GM19043 (cell line): ENCODE data around the gene VAV2.

Experiments used
- ATAC-seq: cut with Tn5 transposase; IDR thresholded peaks from one replicate; pipeline ENCODE4 v1.9.1; 2021; ENCODE audit warnings: low read depth; ENCODE audit not compliant: unreplicated experiment

VAV2 gene

DNA sequence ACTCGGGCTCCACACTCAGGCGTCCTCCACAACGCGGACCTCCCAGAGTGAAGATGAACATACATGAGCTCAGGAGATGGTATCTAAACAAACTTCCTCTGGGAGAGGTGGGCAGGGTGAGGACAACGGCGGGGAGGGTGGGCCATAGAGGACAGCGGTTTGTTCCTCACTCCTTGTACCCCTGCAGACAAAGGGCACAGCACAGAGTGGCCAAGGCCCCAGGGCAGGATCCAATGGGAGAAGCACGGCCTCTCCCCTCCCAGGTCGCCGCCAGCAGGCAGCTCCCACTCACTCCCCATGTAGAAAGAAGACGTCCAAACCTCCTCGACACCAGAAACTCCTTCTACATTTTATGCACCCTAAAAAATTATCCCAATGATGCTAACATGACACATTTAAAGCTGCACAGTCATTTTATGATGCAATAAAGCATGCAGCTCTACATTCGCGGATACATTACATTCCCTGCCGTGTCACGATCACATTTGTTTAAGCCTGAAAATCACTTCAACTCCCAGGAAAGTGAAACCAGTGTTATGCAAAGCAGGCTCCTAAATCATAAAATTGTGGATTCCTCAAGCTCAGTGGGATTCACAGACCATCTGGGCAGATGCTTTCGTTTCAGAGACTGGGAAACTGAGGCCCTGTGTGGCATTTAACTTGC, 166.4 kb downstream of the VAV2 start:
- no peak for ATAC-seq

DNA sequence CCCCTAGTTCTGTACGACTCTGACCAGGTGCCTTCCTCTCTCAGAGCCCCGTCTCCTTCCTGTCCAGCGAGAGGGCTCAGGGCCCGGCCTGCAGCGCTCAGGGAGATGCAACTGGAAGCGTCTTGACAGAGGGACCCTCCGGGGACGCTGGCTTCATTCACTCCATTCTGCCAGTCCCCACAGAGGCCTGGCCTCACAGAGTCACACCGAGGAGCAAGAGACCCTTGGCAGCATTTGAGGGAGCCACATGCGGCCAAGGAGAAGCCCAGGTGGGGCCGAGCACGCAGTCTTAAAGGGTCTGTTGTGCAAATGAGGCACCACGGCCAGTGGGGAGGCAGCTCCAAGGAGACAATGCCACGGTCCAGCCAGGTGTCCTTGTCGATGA, 167.3 kb downstream of the VAV2 start:
- no peak for ATAC-seq

DNA sequence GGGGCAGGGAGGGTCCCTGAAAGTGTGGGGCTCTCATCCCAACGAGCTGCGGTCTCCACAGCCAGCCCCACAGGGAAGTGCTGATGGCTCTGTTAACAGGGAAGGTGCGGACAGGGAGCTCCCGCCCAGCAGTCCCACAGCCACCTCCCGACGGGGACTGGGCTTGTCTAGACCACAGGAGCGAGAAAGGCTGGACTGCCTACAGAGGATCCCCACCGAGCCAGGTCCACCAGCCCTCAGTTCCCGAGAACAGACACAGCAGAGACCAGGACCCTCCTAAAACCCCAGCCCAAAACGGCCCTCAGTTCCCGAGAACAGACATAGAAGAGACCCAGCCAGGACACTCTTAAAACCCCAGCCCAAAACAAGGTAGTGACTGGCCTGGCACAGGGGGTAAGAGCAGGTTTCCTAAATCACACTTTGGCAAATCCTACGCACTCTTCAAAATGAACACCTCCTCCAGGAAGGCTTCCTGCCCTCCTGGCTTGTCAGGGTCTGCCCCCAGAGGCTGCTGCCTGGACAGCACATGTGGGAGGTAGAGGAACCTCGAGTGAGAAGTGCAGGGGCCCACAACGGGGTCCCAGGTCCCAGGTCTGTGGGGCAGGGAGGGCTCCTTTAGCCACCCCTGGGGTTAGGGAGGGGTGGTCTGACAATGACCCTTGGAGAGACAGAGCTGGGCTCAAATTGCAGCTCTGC, 167.9 kb downstream of the VAV2 start:
- no peak for ATAC-seq

DNA sequence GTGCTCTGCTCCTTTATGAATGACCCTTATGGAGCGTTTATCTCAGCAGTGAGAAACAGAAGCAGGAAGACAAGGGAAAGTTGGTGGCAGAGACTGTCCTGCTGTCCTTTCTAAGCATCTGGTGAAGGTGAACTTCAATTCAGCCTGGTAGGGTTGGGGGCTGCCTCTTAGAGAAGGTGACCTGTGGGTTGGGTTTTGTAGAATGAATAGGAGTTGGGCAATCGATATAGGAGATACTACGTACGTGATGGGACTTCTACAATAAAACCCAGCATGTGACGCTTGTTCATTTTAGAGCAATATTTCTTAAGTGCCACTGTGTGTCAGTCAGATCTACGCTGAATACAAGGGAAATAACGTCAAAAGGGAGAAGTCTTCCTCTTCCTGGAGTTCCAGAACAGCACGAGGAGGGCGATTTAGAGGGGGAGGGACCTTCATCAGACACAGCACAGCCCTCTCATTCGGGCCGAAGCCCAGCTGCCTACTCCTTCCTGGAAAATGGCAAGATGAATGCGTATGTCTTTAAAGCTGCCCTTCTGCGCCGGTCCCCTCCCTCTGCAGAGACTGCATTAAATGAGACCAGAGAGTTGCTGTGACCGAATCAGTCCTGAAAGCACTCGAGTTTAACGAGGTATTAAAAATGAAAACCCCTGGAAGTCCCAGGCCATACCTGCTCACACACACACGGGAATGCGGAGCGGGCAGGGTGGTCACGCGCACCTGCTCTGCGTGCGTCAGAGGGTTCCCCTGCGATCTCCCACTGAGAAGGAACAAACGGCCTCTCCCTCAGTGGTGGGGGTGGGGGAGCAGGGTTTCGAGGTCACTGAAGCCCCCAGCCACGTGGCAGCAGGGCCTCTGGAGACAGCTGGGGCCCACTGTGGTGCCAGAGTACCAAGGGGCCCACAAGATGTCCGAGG, 168.7 kb downstream of the VAV2 start:
- no peak for ATAC-seq

DNA sequence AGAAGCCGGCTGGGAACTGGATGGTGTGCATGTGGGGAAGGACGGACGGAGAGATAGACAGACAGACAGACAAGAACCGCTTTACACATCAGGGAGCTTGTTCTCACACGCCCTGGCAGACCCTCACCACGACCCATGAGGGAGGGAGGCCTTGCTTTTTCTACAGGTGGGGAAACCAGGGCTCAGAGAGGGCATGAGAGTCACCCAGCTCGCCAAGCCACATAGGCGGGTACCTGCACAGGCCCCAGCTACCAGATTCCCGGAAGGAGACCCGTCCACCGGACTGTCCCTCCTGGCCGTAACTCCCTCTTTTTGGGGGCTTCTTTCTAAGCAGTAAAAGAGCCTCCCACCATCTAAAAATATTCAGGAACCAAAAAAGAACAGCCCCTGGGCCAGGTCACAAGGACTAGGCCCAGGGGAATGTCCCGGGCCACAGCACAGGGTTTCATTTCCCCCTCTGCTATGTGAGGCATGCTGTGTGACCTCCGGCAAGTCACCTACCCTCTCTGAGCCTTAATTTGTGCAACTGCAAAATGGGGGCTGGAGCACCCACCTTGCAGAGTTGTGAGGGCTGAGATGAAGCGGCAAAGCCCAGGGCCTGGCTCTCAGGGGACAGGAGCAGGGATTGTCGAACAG, 169.6 kb downstream of the VAV2 start:
- ATAC-seq = no peak

DNA sequence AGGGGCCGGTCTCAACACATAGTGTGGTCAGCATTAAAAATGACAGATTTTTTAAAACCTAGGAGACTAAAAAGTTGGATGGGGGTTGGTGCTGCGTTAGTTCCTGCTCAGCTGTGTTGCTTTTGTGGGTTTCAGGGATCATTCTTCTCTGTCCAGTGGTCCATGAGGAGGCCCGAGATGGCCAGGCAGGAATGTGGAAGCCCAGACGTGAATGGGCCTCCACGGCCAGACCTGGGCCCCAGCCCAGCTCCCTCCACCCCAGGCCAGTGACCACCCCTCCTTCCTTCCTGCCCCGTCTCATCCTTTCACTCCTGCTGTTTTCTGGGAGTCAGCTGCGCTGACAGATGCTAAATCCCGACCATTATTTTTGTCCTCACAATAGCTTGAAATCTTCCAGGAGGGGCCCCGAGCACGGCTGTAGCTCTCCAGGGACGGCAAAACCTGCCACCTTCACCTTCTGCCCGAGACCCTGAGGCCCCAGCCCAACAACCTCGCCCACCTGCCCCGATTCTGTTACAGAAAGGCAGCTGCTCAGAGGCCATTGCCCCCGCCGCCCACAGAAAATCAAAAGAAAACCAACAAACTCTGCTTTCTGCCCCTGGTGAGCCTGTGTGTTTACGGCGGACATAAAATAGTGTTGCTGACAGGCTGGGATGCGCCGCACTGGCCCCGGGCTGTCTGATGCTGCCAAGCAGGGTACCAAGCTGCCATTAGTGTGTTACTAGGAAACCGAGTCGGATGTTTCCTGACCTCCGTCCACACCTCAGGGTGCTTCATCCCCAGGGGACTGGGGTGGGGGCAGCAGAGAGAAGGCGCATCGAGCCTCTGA, 170.3 kb downstream of the VAV2 start:
- ATAC-seq = no peak

DNA sequence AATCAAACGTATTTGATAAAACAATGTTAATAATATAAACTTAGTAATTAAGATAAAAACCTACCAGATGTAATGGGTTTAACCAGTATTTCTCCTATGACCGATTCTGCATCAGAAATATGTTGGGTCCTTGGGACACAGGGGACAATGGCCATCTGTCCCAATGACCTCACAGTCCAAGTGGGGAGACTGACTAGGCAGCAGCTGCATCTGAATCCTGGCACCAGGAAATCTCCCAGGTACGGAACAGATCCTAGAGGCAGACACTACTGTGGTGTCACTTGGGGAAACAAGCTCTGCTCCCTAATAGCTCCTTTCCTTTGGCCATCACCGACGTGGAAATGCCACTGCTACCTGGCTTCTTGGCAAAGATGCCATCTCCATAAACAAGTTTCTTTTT, 172.2 kb downstream of the VAV2 start:
- no peak for ATAC-seq

DNA sequence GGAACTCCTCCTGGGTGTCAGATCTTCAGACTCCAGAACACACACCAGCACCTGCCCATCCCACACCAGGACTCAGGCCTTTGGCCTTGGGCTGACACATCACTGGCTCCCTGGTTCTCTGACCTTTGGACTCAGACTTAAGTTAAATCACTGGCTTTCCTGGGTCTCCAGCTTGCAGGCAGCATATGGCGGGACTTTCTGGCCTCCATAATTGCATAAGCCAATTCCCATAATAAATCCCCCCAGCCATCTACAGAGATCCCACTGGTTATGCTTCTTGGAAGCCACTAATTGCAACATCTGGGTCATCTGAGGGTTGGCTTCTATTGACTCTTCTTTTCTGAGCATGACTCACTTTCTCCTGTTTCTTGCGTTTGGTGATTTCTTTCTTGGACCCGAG, 173.7 kb downstream of the VAV2 start:
- ATAC-seq = no peak

DNA sequence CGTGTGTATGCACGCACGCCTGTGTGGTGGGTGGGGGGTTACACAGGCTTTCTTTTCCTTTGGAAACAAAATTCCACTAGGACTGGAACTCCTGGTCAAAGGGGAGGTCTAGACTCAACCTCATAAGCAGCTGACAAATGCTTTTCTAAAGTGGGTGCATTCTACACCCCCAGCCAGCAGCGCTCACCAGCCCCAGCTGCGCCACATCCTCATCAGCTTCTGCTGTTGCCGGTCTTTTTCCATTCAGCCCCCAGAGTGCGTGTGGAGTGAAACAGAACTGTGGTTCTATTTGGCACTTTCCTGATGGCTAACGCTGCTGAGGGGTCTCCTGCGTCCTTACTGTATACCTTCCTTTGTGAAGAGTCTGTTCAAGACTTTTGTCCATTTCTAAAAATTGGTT, 176.3 kb downstream of the VAV2 start:
- no peak for ATAC-seq

DNA sequence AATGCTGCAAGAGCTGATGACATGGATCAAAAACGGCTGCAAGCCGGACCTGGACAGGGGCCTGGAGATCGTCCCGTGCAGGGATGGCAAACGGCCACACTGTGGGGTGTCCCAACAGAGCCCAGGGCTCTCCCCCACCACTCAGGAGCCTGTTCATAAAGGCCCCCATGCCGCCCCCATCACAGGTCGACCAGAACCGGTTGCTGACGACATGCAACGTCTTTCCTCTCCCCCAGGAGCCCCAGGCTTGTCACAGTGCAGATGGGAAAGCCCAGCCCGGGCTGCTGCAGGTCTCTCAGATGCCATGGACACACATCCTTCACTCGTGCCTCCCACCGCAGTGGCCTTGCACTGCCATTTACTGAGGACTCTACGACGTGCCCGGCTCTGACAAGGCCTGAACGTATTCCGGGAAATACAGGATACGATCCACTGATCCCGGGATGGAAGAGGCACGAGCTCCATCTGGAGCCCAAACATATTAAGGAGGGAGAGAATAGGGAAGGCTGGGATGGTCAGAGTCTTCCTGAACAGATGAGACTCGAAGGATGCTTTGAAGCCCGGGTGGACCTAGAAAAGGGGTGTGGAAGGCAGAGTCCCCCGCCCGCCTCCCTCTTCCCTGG, 177.4 kb downstream of the VAV2 start:
- no peak for ATAC-seq

DNA sequence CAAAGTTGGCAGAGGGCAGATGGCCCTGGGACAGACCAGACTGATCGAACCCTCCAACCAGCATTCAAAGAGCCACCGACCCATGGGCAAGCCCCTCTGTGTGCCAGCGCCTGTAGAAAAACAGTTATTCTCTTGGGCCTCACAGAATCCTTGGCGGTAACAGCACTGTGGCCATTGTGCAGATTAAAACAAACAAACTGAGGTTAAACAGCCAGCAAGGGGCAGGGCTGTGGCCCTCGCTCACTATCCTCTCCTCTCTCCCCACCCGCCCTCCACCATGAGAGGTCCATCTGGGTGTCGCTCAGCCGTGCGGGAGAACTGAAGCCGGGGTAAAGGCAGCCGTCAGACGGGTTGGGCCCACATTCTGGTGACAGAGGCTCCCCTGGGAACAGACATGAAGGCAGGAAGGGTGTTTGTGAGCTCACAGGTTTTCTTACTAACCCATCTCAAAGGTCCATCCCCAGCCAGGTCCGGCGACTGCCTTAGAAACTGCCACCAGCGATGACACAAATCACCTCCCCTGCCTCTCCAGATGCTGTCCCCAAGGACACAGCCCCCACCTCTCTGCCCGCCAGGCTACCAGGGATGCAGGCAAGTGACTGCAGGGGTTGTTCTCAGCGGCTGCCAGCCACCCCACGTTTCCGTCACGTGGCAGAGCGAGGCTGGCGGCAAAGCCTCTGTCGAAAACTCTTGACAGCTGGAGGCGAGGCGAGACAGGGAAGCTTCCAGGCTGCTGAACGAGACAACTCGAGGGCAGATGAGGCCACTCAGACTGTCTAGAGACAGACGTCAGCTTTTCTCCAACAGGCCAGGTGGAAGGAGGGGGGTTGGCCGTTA, 178.2 kb downstream of the VAV2 start:
- no peak for ATAC-seq

DNA sequence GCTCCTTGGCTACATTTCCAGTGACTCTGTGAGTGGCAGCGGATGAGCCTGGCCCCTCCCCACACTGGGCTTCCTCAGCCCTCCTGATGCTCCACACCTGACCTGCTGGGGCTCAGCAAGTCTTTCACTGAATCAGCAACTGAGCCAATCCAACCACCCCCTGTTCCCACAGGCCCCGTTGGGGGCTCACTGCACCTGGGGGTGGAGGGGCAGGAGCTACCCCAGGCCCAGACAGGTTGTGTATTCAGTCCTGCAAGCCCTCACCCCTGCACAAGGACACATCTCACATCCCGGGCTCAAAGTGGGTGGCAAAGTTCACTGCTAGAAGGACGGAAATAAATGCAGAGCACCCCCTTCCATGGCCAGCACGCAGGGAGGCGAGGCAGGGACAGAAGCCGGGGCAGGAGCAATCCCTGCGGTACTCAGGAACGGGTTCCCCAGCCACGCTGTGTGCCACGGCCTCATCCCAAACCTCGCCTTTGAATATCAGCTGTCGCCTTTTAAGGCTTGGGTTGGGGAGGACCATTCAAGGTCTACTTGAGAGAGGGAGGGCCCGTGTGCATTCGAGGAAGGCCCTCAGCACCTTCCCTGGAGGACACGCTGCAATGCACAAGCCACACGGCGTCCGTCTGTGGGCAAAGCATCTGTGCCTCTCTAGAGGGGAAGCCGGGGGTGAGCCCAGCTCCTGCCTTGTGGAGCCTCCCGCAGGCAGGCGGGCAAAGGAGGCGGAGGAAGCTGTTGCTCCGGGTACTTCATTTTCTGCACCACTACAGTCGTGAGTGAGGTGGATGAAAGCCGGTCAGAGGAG, 179.0 kb downstream of the VAV2 start:
- no peak for ATAC-seq

DNA sequence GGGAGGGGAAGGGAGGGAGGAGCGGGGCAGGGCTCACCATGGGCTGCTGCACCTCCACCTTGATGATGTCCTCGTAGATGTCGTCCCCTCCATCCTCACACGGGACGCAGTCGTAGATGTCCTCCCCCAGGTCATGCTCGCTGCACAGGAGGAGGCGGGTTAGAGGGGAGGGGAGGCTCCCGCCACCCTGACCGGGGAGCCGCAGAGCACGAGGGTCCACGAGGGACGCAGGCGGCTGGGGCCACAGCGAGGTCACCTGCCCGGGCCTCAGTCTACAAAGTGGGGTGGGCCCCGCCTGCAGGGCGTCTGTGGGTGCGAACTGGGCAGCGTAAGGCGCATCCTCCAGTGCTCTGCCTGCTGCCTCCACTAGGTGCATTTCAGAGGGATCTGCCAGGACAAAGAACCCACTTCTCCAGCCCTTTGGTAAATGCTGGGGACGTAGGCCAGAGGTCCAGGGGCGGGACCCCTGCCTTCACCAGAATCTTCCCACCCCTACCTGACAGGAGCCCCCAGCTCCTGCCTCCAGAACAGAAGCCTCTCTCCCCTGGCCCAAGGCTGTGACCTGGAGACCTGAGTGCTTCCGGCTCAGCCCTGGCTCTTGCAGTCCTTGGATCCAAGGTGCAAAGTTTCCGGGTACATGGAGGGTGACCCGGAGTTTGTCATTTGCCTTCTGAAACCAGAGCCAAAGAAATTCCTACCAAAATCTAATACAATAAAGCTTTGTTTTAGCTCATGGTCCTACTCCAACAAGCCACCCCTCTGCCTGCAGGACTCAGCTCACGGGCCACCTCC, 179.9 kb downstream of the VAV2 start:
- no peak for ATAC-seq

DNA sequence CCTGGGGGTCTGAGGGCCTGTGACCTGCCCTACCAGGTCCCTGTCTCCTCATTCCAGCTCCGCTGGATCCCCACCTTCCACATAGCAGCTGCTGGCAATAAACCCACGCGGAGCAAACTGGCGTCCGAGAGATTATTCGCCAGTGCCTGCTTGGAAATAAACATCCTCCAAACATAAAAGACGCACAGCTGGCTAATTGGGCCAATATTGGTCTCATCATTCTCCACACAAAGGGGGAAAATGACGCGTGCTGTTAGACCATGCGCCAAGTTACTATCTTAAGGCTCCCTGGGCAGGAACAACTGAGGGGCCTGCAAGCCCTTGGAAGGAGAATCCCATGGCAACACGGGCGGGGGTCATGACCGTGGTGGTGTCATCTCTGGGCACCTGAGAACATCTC, 180.7 kb downstream of the VAV2 start:
- no peak for ATAC-seq

DNA sequence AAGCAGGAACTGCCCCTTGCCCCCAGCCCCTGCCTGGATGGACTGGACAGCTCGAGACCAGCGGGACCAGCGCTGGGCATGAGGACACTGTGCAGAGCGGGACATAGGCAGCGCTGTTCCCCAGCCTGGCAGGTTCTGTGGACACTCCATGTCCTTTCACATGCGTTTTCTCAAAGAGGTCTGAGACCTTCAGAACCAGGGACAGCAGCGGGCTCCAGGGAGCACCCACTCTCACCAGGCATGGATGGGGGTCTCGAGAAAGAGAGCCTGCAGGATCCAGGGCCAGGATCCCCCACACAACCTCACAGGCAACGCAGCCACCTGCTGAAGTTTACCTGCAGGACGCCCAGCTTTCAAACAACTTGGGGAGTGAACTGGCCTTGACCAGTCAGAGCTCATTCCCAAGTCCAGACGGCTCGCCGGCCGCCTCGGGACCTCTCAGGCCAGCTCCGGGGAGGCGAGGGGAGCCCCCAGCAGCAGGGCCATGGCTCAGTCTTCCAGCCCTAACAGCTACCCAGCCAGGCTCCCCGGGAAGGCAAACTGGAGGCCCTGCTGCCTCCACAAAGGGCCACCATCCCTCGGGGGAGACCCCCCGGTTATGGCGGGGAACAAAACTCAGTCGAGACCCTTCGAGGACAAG, 181.4 kb downstream of the VAV2 start:
- no peak for ATAC-seq

DNA sequence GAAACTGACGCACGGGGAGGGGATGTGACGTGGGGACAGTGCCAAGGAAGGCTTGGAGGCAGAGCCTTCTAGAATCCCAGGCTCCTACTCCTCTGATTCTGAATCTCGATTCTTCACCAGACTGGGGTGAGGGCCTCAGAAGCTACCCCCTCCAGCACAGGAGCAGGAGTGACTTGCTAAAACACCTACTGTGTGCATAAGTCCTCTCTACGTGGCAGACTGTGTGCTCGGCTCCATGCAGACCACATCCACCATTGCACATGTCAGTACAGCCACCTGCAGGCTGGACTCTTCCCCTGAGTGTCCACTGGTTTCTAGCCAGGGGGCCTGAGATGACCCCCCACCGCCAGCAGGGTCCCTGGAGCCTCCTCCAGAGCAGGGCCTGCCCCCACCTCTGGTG, 182.8 kb downstream of the VAV2 start:
- no peak for ATAC-seq

DNA sequence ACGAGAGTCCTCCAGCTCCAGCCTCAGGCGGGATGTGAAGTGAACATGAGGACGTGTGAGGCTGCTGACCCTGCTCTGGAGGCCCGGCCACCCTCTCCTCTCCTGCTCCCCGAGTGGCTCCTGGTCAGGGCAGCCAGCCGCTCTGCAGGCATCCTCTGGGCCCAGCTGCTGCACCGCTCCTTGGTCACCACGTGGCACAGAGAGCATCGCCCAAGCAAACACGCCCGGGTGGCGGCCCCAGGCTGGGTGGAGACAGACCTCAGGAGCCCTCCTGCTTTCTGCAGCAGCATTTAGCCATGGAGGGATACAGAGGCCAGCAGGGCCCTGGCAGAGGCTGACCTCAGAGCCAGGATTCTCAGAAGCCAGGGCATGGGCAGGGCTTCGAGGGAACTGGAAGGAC, 184.3 kb downstream of the VAV2 start:
- no peak for ATAC-seq
